Measurements from ENCODE around the gene MINDY4. TPM values are rescaled to one million over a fixed set of nuclear protein-coding genes. Genes with fewer than 3 reads are reported as not detected.

The MINDY4 gene
- total and polyA plus RNA-seq, 2 donors (not counting 1 experiment from before 2014, with no cell fraction given): 0.12 to 1.1 TPM

DNA sequence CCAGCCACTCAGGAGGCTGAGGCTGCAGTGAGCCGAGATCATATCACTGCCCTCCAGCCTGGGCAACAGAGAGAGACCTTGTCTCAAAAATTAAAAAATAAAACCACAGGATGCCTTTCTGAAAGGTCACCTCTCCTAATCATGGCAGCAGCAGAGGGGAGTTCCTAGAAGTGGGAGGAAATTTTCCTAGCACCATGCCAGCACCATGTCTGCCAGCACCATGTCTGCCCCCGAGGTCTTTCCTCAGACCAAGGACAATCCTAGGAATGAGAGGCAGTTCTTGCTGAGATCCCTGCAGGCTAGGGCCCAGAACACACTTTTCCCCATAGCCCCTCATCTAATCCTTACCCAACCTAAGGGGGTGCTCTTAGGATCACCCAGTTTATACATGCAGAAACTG, 41.6 kb upstream of the MINDY4 start:
- Histone ChIP-seq H3K27ac (ENCODE audit: low read length in 2 of 2) (no peak overlapping the region), H4K20me1 (ENCODE audit: control insufficient read depth, insufficient read depth, low read length, poor library complexity, severe bottlenecking) (no peaks in the 10 kb centered on the region), H3K4me3 (ENCODE audit: control extremely low read depth in 1 of 5, extremely low read depth in 1 of 5, insufficient read depth in 1 of 5, low read depth in 2 of 5, low read length in 4 of 5) (no peak overlapping the region), H3K36me3 (replicated peaks in 1 of 2; ENCODE audit: control extremely low read depth in 1 of 2, control insufficient read depth in 1 of 2, extremely low read depth in 1 of 2, insufficient read depth in 2 of 2, low read length in 1 of 2) (no peaks in the 10 kb centered on the region), H2AFZ (ENCODE audit: insufficient read depth, low read depth, low read length, poor library complexity, severe bottlenecking) (no peak overlapping the region), H3K9ac (ENCODE audit: low read length) (no peak overlapping the region), H3K27me3 (replicated peaks in 1 of 4; ENCODE audit: control extremely low read depth in 1 of 4, control insufficient read depth in 3 of 4, insufficient read depth in 4 of 4, low read length in 3 of 4) (peaks cover 0 to 6% (median 0%) of the 10 kb centered on the region in 4 experiments), H3K4me2 (replicated peaks; ENCODE audit: low read depth, low read length, poor library complexity, severe bottlenecking) (no peak overlapping the region), H3K9me3 (ENCODE audit: control extremely low read depth in 1 of 3, control insufficient read depth in 2 of 3, insufficient read depth in 1 of 3, low read length in 2 of 3) (no peaks in the 10 kb centered on the region), H3K4me1 (ENCODE audit: control insufficient read depth in 2 of 2, insufficient read depth in 2 of 2, low read length in 2 of 2) (peaks cover 8 to 18% of the 10 kb centered on the region in 2 donors), H3K79me2 (ENCODE audit: control insufficient read depth, insufficient read depth, low read length) (no peaks in the 10 kb centered on the region)
- no peaks in the 10 kb centered on the region for H3K9me3 Mint-ChIP-seq (ENCODE audit: insufficient read depth)
- ChIA-PET POLR2A (no interaction called here), CTCF (interaction anchor here (4.6 kb wide), 1 partner anchor 11 kb away, joined by 22 read pairs; no protein-coding TSS in a partner anchor)
- H3K27ac Mint-ChIP-seq: no peak overlapping the region
- DNase-seq (no peak), ATAC-seq (ENCODE audit: low read depth) (no peak)
- H3K4me3 Mint-ChIP-seq: no peak overlapping the region
- H3K4me1 Mint-ChIP-seq: peaks cover 22% of the 10 kb centered on the region
- intact Hi-C loops (cut with micrococcal nuclease): no loop called here
- peaks cover 11% of the 10 kb centered on the region for H3K27me3 Mint-ChIP-seq
- WGBS (ENCODE audit: insufficient coverage): 84% methylated on average over 2 of the region's 2 CpGs
- TF ChIP-seq, protein P1, sequence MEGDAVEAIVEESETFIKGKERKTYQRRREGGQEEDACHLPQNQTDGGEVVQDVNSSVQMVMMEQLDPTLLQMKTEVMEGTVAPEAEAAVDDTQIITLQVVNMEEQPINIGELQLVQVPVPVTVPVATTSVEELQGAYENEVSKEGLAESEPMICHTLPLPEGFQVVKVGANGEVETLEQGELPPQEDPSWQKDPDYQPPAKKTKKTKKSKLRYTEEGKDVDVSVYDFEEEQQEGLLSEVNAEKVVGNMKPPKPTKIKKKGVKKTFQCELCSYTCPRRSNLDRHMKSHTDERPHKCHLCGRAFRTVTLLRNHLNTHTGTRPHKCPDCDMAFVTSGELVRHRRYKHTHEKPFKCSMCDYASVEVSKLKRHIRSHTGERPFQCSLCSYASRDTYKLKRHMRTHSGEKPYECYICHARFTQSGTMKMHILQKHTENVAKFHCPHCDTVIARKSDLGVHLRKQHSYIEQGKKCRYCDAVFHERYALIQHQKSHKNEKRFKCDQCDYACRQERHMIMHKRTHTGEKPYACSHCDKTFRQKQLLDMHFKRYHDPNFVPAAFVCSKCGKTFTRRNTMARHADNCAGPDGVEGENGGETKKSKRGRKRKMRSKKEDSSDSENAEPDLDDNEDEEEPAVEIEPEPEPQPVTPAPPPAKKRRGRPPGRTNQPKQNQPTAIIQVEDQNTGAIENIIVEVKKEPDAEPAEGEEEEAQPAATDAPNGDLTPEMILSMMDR (IDR thresholded peaks at IDR 0.05): no peak
- TF ChIP-seq EZH2 (IDR thresholded peaks at IDR 0.05; ENCODE audit: borderline replicate concordance, insufficient read depth, low read depth, low read length, poor library complexity, severe bottlenecking): no peak

DNA sequence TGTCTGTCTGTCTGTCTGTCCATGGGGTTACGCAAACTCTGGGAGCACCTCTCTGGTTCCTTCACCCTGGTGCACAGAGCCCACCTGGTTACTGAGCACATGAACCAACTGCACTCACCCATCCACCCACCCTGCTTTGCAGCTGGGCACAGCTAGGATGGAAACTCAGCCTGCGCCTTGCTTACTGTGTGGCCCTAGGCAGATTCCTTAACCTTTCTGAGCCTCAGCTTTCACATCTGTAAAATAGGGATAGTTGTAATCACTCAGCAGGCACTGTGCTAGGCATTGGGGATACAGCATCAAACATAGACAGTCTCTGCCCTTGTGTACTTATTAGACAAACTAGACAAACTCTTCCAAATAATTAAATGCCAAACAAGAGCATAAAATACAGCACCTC, 41.1 kb upstream of the MINDY4 start:
- H3K36me3 ChIP-seq (replicated peaks in 1 of 2; ENCODE audit: control extremely low read depth in 1 of 2, control insufficient read depth in 1 of 2, extremely low read depth in 1 of 2, insufficient read depth in 2 of 2, low read length in 1 of 2): no peaks in the 10 kb centered on the region
- no peak overlapping the region for H3K4me2 ChIP-seq (replicated peaks; ENCODE audit: low read depth, low read length, poor library complexity, severe bottlenecking)
- peaks cover 0 to 6% (median 0%) of the 10 kb centered on the region in 4 experiments for H3K27me3 ChIP-seq (replicated peaks in 1 of 4; ENCODE audit: control extremely low read depth in 1 of 4, control insufficient read depth in 3 of 4, insufficient read depth in 4 of 4, low read length in 3 of 4)
- Mint-ChIP-seq H3K27ac (no peak overlapping the region), H3K4me1 (peaks cover 22% of the 10 kb centered on the region), H3K27me3 (peaks cover 16% of the 10 kb centered on the region), H3K9me3 (ENCODE audit: insufficient read depth) (no peaks in the 10 kb centered on the region), H3K4me3 (no peak overlapping the region)
- WGBS (ENCODE audit: insufficient coverage): 94% methylated on average over 1 of the region's 2 CpGs
- no peaks in the 10 kb centered on the region for H4K20me1 ChIP-seq (ENCODE audit: control insufficient read depth, insufficient read depth, low read length, poor library complexity, severe bottlenecking)
- ChIA-PET CTCF (interaction anchor here (4.6 kb wide), 1 partner anchor 10 kb away, joined by 22 read pairs; no protein-coding TSS in a partner anchor), POLR2A (no interaction called here)
- no peak overlapping the region for H3K9ac ChIP-seq (ENCODE audit: low read length)
- H3K79me2 ChIP-seq (ENCODE audit: control insufficient read depth, insufficient read depth, low read length): no peaks in the 10 kb centered on the region
- H2AFZ ChIP-seq (ENCODE audit: insufficient read depth, low read depth, low read length, poor library complexity, severe bottlenecking): no peak overlapping the region
- peaks cover 8 to 18% of the 10 kb centered on the region in 2 donors for H3K4me1 ChIP-seq (ENCODE audit: control insufficient read depth in 2 of 2, insufficient read depth in 2 of 2, low read length in 2 of 2)
- TF ChIP-seq, protein P1 (IDR thresholded peaks at IDR 0.05): no peak
- no peak for TF ChIP-seq EZH2 (IDR thresholded peaks at IDR 0.05; ENCODE audit: borderline replicate concordance, insufficient read depth, low read depth, low read length, poor library complexity, severe bottlenecking)
- H3K4me3 ChIP-seq (ENCODE audit: control extremely low read depth in 1 of 5, extremely low read depth in 1 of 5, insufficient read depth in 1 of 5, low read depth in 2 of 5, low read length in 4 of 5): no peak overlapping the region
- ATAC-seq (ENCODE audit: low read depth): no peak
- H3K9me3 ChIP-seq (ENCODE audit: control extremely low read depth in 1 of 3, control insufficient read depth in 2 of 3, insufficient read depth in 1 of 3, low read length in 2 of 3): no peaks in the 10 kb centered on the region
- no peak for DNase-seq
- no peak overlapping the region for H3K27ac ChIP-seq (ENCODE audit: low read length in 2 of 2)
- intact Hi-C loops (cut with micrococcal nuclease): no loop called here
